OCI-LY3 (cell line): ENCODE results near the gene HYCC2.

Experiments
- EZH2phosphoT487 ChIP-seq: fragments of 200-600 bp; shearing (Covaris generic); IDR thresholded peaks from 2 replicates; pipeline ENCODE4 v1.6.1; 2018; ENCODE audit warnings: antibody characterized with exemption, mixed run types, low read depth
- TF ChIP-seq, protein P1 (sequence below): fragments of 200-600, 300-600 bp; sonication (generic); IDR thresholded peaks from 2 replicates; pipeline ENCODE4 v1.5.1; 2014; ENCODE audit warnings: antibody characterized with exemption, low read length, low read depth

DNA sequence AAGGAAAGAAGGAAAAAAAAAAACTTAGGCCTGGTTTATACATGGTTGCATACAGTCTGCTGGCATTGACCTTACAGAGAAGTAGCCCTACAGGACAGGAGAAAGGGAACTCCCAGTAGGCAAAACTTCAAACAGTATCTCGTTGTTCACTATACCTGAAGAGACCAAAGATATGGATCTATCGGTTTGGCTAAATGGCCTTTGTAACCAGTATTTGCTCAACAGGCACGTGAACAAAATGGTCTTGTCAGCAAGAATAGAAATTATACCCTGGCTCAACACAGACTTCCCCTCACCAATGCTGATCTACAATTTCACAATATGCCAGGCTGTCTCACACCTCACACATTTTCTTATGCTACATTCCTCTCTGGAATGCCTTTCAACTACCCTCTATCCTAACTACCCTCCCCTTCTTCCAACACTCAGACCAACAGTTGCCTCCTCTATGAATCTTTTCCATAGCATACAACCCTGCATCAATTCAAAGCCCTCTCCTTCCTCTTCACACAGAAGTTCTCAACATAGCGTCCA is 13.7 kb downstream of the HYCC2 start:
- TF ChIP-seq, protein P1, sequence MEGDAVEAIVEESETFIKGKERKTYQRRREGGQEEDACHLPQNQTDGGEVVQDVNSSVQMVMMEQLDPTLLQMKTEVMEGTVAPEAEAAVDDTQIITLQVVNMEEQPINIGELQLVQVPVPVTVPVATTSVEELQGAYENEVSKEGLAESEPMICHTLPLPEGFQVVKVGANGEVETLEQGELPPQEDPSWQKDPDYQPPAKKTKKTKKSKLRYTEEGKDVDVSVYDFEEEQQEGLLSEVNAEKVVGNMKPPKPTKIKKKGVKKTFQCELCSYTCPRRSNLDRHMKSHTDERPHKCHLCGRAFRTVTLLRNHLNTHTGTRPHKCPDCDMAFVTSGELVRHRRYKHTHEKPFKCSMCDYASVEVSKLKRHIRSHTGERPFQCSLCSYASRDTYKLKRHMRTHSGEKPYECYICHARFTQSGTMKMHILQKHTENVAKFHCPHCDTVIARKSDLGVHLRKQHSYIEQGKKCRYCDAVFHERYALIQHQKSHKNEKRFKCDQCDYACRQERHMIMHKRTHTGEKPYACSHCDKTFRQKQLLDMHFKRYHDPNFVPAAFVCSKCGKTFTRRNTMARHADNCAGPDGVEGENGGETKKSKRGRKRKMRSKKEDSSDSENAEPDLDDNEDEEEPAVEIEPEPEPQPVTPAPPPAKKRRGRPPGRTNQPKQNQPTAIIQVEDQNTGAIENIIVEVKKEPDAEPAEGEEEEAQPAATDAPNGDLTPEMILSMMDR = no peak
- TF ChIP-seq EZH2phosphoT487 = no peak
